Uterus (tissue), 2 donors: ENCODE data around the gene TCTN1.

Experiments used
- POLR2A ChIP-seq, 2 donors: fragments of 450-650 bp; IDR thresholded peaks; one replicate each; pipeline ENCODE4 v1.6.1; 2016; ENCODE audit warnings: antibody characterized with exemption in 2 of 2, mild to moderate bottlenecking in 1 of 2, moderate library complexity in 1 of 2
- TF ChIP-seq, protein P1 (sequence below), 4 experiments: fragments of 200-600 bp in 2 of 4; fragments of 450-650 bp in 2 of 4; sonication (generic) in 2 of 4; IDR thresholded peaks; one replicate each; pipeline ENCODE4 v1.5.1; 2016 to 2019; ENCODE audit warnings: antibody characterized with exemption in 4 of 4, mild to moderate bottlenecking in 2 of 4, moderate library complexity in 1 of 4

GRCh38 chr12:110687396-110688169, 73.7 kb downstream of the TCTN1 start:
- TF ChIP-seq POLR2A (IDR thresholded peaks at IDR 0.05): no peak
- TF ChIP-seq, protein P1, sequence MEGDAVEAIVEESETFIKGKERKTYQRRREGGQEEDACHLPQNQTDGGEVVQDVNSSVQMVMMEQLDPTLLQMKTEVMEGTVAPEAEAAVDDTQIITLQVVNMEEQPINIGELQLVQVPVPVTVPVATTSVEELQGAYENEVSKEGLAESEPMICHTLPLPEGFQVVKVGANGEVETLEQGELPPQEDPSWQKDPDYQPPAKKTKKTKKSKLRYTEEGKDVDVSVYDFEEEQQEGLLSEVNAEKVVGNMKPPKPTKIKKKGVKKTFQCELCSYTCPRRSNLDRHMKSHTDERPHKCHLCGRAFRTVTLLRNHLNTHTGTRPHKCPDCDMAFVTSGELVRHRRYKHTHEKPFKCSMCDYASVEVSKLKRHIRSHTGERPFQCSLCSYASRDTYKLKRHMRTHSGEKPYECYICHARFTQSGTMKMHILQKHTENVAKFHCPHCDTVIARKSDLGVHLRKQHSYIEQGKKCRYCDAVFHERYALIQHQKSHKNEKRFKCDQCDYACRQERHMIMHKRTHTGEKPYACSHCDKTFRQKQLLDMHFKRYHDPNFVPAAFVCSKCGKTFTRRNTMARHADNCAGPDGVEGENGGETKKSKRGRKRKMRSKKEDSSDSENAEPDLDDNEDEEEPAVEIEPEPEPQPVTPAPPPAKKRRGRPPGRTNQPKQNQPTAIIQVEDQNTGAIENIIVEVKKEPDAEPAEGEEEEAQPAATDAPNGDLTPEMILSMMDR (IDR thresholded peaks at IDR 0.05): no peak
